Renal cortex interstitium (tissue), 11 donors: ENCODE data around the gene DPCD. TPM values are rescaled to one million over a fixed set of nuclear protein-coding genes. Genes with fewer than 3 reads are reported as not detected.
A peak's percentile ranks its signal among the peaks of the same experiment; 100 is the strongest.
"Not testable (repeated sequence)": the region's sequence is repeated elsewhere in the genome, so short reads cannot be mapped to it uniquely, and the experiment has no call there.

Experiments used
- DNase-seq, 11 donors: peaks; one replicate each; pipeline ENCODE4 v3.0.0-alpha.2; 2013; ENCODE audit warnings: low read depth in 9 of 11, low spot score in 4 of 11; ENCODE audit errors: extremely low read depth in 1 of 11
- polyA plus RNA-seq, 3 donors: library from polyadenylated mRNA; unstranded; fragments of 120-200 nt; gene quantifications; one replicate each; pipeline ENCODE4 v1.2.1, GENCODE V29; 2013; ENCODE audit not compliant: insufficient read length in 3 of 3

The DPCD gene
- polyA plus RNA-seq, 3 donors, result 42.1 to 48.5 (median 47.8) TPM

GRCh38 chr10:101576211-101576863 is 11.8 kb upstream of the DPCD start:
- DNase-seq, result no peak

- DNase-seq, result no peak
Observed at GRCh38 chr10:101577121-101577871, 10.8 kb upstream of the DPCD start.

- no peak for DNase-seq
Observed at GRCh38 chr10:101578192-101578591, 9.9 kb upstream of the DPCD start.

GRCh38 chr10:101578803-101579515 is 9.2 kb upstream of the DPCD start:
- no peak for DNase-seq

GRCh38 chr10:101579516-101579870 is 8.6 kb upstream of the DPCD start:
- no peak for DNase-seq

- no peak for DNase-seq
Observed at GRCh38 chr10:101580486-101581399, 7.4 kb upstream of the DPCD start.

- no peak for DNase-seq
Observed at GRCh38 chr10:101585841-101586240, 2.3 kb upstream of the DPCD start.

GRCh38 chr10:101588879-101589278 is 758 bp downstream of the DPCD start:
- no peak for DNase-seq

GRCh38 chr10:101593331-101593730 is 5.2 kb downstream of the DPCD start:
- DNase-seq, result not testable (repeated sequence)

- peak in 1 of 11 donors; percentile 33 for DNase-seq
Observed at GRCh38 chr10:101595591-101596433, 7.7 kb downstream of the DPCD start.

GRCh38 chr10:101597091-101597900 is 9.2 kb downstream of the DPCD start:
- DNase-seq, result no peak

- DNase-seq, result no peak
Observed at GRCh38 chr10:101601541-101601940, 13.4 kb downstream of the DPCD start.

- peak in 10 of 11 donors; percentile 50 to 76 (median 62) for DNase-seq
Observed at GRCh38 chr10:101602761-101603398, 14.8 kb downstream of the DPCD start.

GRCh38 chr10:101607124-101607523 is 19.0 kb downstream of the DPCD start:
- no peak for DNase-seq

GRCh38 chr10:101609481-101609880 is 21.4 kb downstream of the DPCD start:
- DNase-seq, result no peak

- DNase-seq, result no peak
Observed at GRCh38 chr10:101611096-101611905, 23.2 kb downstream of the DPCD start.
